Stimulated activated memory B cell treated with anti-CD40 and anti-IgM and Interleukin-4, amounts not matched to agents 10 μg/mL and 1 μg/mL and 100 μg/mL, for 72 hours (primary cell): ENCODE data around the gene LEMD1.
"Not testable (repeated sequence)": the region's sequence is repeated elsewhere in the genome, so short reads cannot be mapped to it uniquely, and the experiment has no call there.

Experiments
- ATAC-seq: fragments of 150-1000 bp; cut with Tn5 transposase; 2 replicates; pipeline ENCODE4 v1.10.0; 2021
- H3K27ac Mint-ChIP-seq: one replicate; pipeline ENCODE4 v1.8.0; 2022; ENCODE audit warnings: mild to moderate bottlenecking, mixed read lengths
- H3K27me3 Mint-ChIP-seq: one replicate; pipeline ENCODE4 v1.8.0; 2022; ENCODE audit warnings: mixed read lengths
- H3K36me3 Mint-ChIP-seq: one replicate; pipeline ENCODE4 v1.8.0; 2022; ENCODE audit warnings: mixed read lengths
- H3K4me1 Mint-ChIP-seq: one replicate; pipeline ENCODE4 v1.8.0; 2022; ENCODE audit warnings: mixed read lengths
- H3K4me3 Mint-ChIP-seq: one replicate; pipeline ENCODE4 v1.8.0; 2022; ENCODE audit warnings: mild to moderate bottlenecking, moderate library complexity, mixed read lengths
- H3K9me3 Mint-ChIP-seq: one replicate; pipeline ENCODE4 v1.8.0; 2022; ENCODE audit warnings: mixed read lengths

The LEMD1 gene

GRCh38 chr1:205382990-205383389, 38.9 kb downstream of the LEMD1 start:
- not testable (repeated sequence) for H3K9me3 Mint-ChIP-seq, H3K4me3 Mint-ChIP-seq, H3K36me3 Mint-ChIP-seq, H3K27ac Mint-ChIP-seq, ATAC-seq, H3K4me1 Mint-ChIP-seq
- H3K27me3 Mint-ChIP-seq, result peaks cover 32% of the 10 kb centered on the region

GRCh38 chr1:205382561-205382960, 39.3 kb downstream of the LEMD1 start:
- Mint-ChIP-seq H3K4me1 (no peaks in the 10 kb centered on the region), H3K27me3 (peaks cover 35% of the 10 kb centered on the region), H3K9me3 (no peaks in the 10 kb centered on the region), H3K4me3 (no peak overlapping the region), H3K27ac (no peak overlapping the region), H3K36me3 (no peaks in the 10 kb centered on the region)
- no peak for ATAC-seq

- no peak overlapping the region for H3K27ac Mint-ChIP-seq
- no peaks in the 10 kb centered on the region for H3K36me3 Mint-ChIP-seq
- H3K27me3 Mint-ChIP-seq, result peaks cover 47% of the 10 kb centered on the region
- no peaks in the 10 kb centered on the region for H3K9me3 Mint-ChIP-seq
- no peak for ATAC-seq
- H3K4me1 Mint-ChIP-seq, result no peaks in the 10 kb centered on the region
- no peak overlapping the region for H3K4me3 Mint-ChIP-seq
These were observed 40.6 kb downstream of the LEMD1 start for GRCh38 chr1:205381305-205381704.

- no peak overlapping the region for H3K4me3 Mint-ChIP-seq
These were observed 41.0 kb downstream of the LEMD1 start for GRCh38 chr1:205380882-205381281.

GRCh38 chr1:205379056-205379455, 42.8 kb downstream of the LEMD1 start:
- Mint-ChIP-seq H3K36me3 (no peaks in the 10 kb centered on the region), H3K9me3 (no peaks in the 10 kb centered on the region), H3K27me3 (peaks cover 58% of the 10 kb centered on the region), H3K4me1 (no peaks in the 10 kb centered on the region), H3K27ac (no peak overlapping the region), H3K4me3 (no peak overlapping the region)
- ATAC-seq, result no peak

More at GRCh38 chr1:205380882-205381281, 41.0 kb downstream of the LEMD1 start:
- ATAC-seq, result no peak
- Mint-ChIP-seq H3K9me3 (no peaks in the 10 kb centered on the region), H3K4me1 (no peaks in the 10 kb centered on the region), H3K27ac (no peak overlapping the region), H3K36me3 (no peaks in the 10 kb centered on the region), H3K27me3 (peaks cover 49% of the 10 kb centered on the region)

- no peaks in the 10 kb centered on the region for H3K36me3 Mint-ChIP-seq
- no peak overlapping the region for H3K4me3 Mint-ChIP-seq
- no peaks in the 10 kb centered on the region for H3K4me1 Mint-ChIP-seq
- H3K9me3 Mint-ChIP-seq, result no peaks in the 10 kb centered on the region
- peaks cover 67% of the 10 kb centered on the region for H3K27me3 Mint-ChIP-seq
- ATAC-seq, result no peak
- no peak overlapping the region for H3K27ac Mint-ChIP-seq
These were observed 44.5 kb downstream of the LEMD1 start for GRCh38 chr1:205377355-205377754.

GRCh38 chr1:205376739-205377138, 45.1 kb downstream of the LEMD1 start:
- Mint-ChIP-seq H3K9me3 (no peaks in the 10 kb centered on the region), H3K4me3 (no peak overlapping the region), H3K27ac (no peak overlapping the region), H3K27me3 (peaks cover 65% of the 10 kb centered on the region), H3K36me3 (no peaks in the 10 kb centered on the region), H3K4me1 (no peaks in the 10 kb centered on the region)
- no peak for ATAC-seq

- no peak for ATAC-seq
- Mint-ChIP-seq H3K27ac (no peak overlapping the region), H3K27me3 (peaks cover 57% of the 10 kb centered on the region), H3K36me3 (no peaks in the 10 kb centered on the region), H3K9me3 (no peaks in the 10 kb centered on the region), H3K4me3 (no peak overlapping the region), H3K4me1 (no peaks in the 10 kb centered on the region)
These were observed 45.9 kb downstream of the LEMD1 start for GRCh38 chr1:205375835-205376545.

GRCh38 chr1:205374210-205375078, 47.4 kb downstream of the LEMD1 start:
- Mint-ChIP-seq H3K36me3 (no peaks in the 10 kb centered on the region), H3K4me1 (no peaks in the 10 kb centered on the region), H3K27me3 (peaks cover 51% of the 10 kb centered on the region), H3K9me3 (no peaks in the 10 kb centered on the region), H3K4me3 (no peak overlapping the region), H3K27ac (no peak overlapping the region)
- no peak for ATAC-seq

- H3K9me3 Mint-ChIP-seq, result no peaks in the 10 kb centered on the region
- no peaks in the 10 kb centered on the region for H3K4me1 Mint-ChIP-seq
- no peak overlapping the region for H3K4me3 Mint-ChIP-seq
- ATAC-seq, result no peak
- H3K27me3 Mint-ChIP-seq, result peaks cover 47% of the 10 kb centered on the region
- no peak overlapping the region for H3K27ac Mint-ChIP-seq
- H3K36me3 Mint-ChIP-seq, result no peaks in the 10 kb centered on the region
These were observed 48.1 kb downstream of the LEMD1 start for GRCh38 chr1:205373798-205374175.

GRCh38 chr1:205373022-205373797, 48.6 kb downstream of the LEMD1 start:
- Mint-ChIP-seq H3K27me3 (peaks cover 47% of the 10 kb centered on the region), H3K4me1 (no peaks in the 10 kb centered on the region), H3K4me3 (no peak overlapping the region), H3K27ac (no peak overlapping the region), H3K36me3 (no peaks in the 10 kb centered on the region), H3K9me3 (no peaks in the 10 kb centered on the region)
- no peak for ATAC-seq

GRCh38 chr1:205371871-205372660, 49.8 kb downstream of the LEMD1 start:
- no peaks in the 10 kb centered on the region for H3K36me3 Mint-ChIP-seq
- no peak overlapping the region for H3K4me3 Mint-ChIP-seq
- ATAC-seq, result no peak
- no peak overlapping the region for H3K27ac Mint-ChIP-seq
- H3K4me1 Mint-ChIP-seq, result no peaks in the 10 kb centered on the region
- no peaks in the 10 kb centered on the region for H3K9me3 Mint-ChIP-seq
- peaks cover 39% of the 10 kb centered on the region for H3K27me3 Mint-ChIP-seq

GRCh38 chr1:205370780-205371179, 51.1 kb downstream of the LEMD1 start:
- Mint-ChIP-seq H3K27ac (no peak overlapping the region), H3K27me3 (peaks cover 32% of the 10 kb centered on the region), H3K36me3 (no peaks in the 10 kb centered on the region), H3K4me1 (no peaks in the 10 kb centered on the region), H3K9me3 (no peaks in the 10 kb centered on the region), H3K4me3 (no peak overlapping the region)
- no peak for ATAC-seq

- peaks cover 23% of the 10 kb centered on the region for H3K27me3 Mint-ChIP-seq
- no peaks in the 10 kb centered on the region for H3K36me3 Mint-ChIP-seq
- H3K27ac Mint-ChIP-seq, result no peak overlapping the region
These were observed 52.1 kb downstream of the LEMD1 start for GRCh38 chr1:205369701-205370123.

GRCh38 chr1:205368478-205368877, 53.4 kb downstream of the LEMD1 start:
- Mint-ChIP-seq H3K4me3 (no peak overlapping the region), H3K9me3 (no peaks in the 10 kb centered on the region), H3K27me3 (peaks cover 11% of the 10 kb centered on the region), H3K4me1 (no peaks in the 10 kb centered on the region), H3K36me3 (no peaks in the 10 kb centered on the region), H3K27ac (no peak overlapping the region)
- no peak for ATAC-seq

More at GRCh38 chr1:205369701-205370123, 52.1 kb downstream of the LEMD1 start:
- Mint-ChIP-seq H3K4me1 (no peaks in the 10 kb centered on the region), H3K9me3 (no peaks in the 10 kb centered on the region), H3K4me3 (no peak overlapping the region)
- ATAC-seq, result no peak
